HepG2 (cell line): ENCODE results near the gene ZG16.

Experiments used
- CCDC6 ChIP-seq: sonication (generic); formaldehyde crosslinking; IDR thresholded peaks from 2 replicates; pipeline ENCODE4 v1.8.1; 2022; ENCODE audit warnings: mild to moderate bottlenecking, missing genetic modification reagents, moderate library complexity
- JUN ChIP-seq: sonication (generic); formaldehyde crosslinking; IDR thresholded peaks from 2 replicates; pipeline ENCODE4 v1.4.0; 2020; ENCODE audit warnings: mild to moderate bottlenecking, missing genetic modification reagents
- MAZ ChIP-seq, 2 experiments: sonication (generic) in 1 of 2; formaldehyde crosslinking in 1 of 2; IDR thresholded peaks; 2 replicates each; pipeline versions ENCODE4 v1.5.0 to v1.6.1; 2012 to 2020; ENCODE audit warnings: low read depth in 2 of 2, mild to moderate bottlenecking in 2 of 2, borderline replicate concordance in 1 of 2, improper control_type of control experiment in 1 of 2, low read length in 1 of 2, missing genetic modification reagents in 1 of 2, moderate library complexity in 1 of 2
- SOX5 ChIP-seq: IDR thresholded peaks from 2 replicates; pipeline ENCODE4 v1.6.1; 2016; ENCODE audit warnings: borderline replicate concordance
- ZNF383 ChIP-seq: sonication (generic); formaldehyde crosslinking; IDR thresholded peaks from 2 replicates; pipeline ENCODE4 v1.4.0; 2020; ENCODE audit warnings: missing genetic modification reagents, mild to moderate bottlenecking, borderline replicate concordance
- TF ChIP-seq, protein P1 (sequence below), 2 experiments: IDR thresholded peaks; 2 replicates each; pipeline ENCODE4 v1.6.1; 2011 to 2012; ENCODE audit warnings: low read length in 2 of 2, borderline replicate concordance in 1 of 2, low read depth in 1 of 2, mild to moderate bottlenecking in 1 of 2, moderate library complexity in 1 of 2
- TF ChIP-seq, protein P2 (sequence below): sonication (generic); formaldehyde crosslinking; IDR thresholded peaks from 2 replicates; pipeline ENCODE4 v1.4.0; 2020; ENCODE audit warnings: missing genetic modification reagents
- TF ChIP-seq, protein P3 (sequence below): sonication (generic); formaldehyde crosslinking; IDR thresholded peaks from 2 replicates; pipeline ENCODE4 v1.4.0; 2020; ENCODE audit warnings: missing genetic modification reagents
- TF ChIP-seq, protein P4 (sequence below): sonication (generic); formaldehyde crosslinking; IDR thresholded peaks from 2 replicates; pipeline ENCODE4 v1.5.0; 2020; ENCODE audit warnings: mild to moderate bottlenecking, missing genetic modification reagents, moderate library complexity

DNA sequence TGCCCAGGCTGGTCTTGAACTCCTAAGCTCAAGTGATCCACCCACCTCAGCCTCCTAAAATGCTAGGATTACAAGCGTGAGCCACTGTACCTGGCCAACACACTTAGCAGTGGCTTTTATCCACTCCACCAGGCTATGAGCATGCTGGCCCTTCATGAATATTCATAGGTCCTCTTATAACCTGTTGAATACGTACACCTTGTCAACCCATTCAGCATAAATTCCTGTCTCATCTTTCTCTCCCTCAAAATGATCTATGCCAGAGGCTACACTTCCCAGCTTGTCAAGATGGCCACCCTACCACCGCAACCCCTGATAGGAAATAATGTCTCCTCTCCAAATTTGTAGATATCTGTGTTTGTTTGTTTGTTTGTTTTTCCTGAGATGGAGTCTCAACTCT lies 11.0 kb upstream of the ZG16 start:
- TF ChIP-seq, protein P1, sequence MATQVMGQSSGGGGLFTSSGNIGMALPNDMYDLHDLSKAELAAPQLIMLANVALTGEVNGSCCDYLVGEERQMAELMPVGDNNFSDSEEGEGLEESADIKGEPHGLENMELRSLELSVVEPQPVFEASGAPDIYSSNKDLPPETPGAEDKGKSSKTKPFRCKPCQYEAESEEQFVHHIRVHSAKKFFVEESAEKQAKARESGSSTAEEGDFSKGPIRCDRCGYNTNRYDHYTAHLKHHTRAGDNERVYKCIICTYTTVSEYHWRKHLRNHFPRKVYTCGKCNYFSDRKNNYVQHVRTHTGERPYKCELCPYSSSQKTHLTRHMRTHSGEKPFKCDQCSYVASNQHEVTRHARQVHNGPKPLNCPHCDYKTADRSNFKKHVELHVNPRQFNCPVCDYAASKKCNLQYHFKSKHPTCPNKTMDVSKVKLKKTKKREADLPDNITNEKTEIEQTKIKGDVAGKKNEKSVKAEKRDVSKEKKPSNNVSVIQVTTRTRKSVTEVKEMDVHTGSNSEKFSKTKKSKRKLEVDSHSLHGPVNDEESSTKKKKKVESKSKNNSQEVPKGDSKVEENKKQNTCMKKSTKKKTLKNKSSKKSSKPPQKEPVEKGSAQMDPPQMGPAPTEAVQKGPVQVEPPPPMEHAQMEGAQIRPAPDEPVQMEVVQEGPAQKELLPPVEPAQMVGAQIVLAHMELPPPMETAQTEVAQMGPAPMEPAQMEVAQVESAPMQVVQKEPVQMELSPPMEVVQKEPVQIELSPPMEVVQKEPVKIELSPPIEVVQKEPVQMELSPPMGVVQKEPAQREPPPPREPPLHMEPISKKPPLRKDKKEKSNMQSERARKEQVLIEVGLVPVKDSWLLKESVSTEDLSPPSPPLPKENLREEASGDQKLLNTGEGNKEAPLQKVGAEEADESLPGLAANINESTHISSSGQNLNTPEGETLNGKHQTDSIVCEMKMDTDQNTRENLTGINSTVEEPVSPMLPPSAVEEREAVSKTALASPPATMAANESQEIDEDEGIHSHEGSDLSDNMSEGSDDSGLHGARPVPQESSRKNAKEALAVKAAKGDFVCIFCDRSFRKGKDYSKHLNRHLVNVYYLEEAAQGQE (IDR thresholded peaks at IDR 0.05; ENCODE audit: borderline replicate concordance in 1 of 2, low read depth in 1 of 2, low read length in 2 of 2), result no peak
- TF ChIP-seq CCDC6 (no peak), MAZ (IDR thresholded peaks at IDR 0.05; ENCODE audit: borderline replicate concordance, low read depth, low read length) (no peak), MAZ (CRISPR knock-in tag; IDR thresholded peaks at IDR 0.05; ENCODE audit: low read depth) (no peak), SOX5 (CRISPR knock-in tag) (no peak), JUN (CRISPR knock-in tag) (no peak), ZNF383 (CRISPR knock-in tag) (no peak)
- TF ChIP-seq, protein P2, sequence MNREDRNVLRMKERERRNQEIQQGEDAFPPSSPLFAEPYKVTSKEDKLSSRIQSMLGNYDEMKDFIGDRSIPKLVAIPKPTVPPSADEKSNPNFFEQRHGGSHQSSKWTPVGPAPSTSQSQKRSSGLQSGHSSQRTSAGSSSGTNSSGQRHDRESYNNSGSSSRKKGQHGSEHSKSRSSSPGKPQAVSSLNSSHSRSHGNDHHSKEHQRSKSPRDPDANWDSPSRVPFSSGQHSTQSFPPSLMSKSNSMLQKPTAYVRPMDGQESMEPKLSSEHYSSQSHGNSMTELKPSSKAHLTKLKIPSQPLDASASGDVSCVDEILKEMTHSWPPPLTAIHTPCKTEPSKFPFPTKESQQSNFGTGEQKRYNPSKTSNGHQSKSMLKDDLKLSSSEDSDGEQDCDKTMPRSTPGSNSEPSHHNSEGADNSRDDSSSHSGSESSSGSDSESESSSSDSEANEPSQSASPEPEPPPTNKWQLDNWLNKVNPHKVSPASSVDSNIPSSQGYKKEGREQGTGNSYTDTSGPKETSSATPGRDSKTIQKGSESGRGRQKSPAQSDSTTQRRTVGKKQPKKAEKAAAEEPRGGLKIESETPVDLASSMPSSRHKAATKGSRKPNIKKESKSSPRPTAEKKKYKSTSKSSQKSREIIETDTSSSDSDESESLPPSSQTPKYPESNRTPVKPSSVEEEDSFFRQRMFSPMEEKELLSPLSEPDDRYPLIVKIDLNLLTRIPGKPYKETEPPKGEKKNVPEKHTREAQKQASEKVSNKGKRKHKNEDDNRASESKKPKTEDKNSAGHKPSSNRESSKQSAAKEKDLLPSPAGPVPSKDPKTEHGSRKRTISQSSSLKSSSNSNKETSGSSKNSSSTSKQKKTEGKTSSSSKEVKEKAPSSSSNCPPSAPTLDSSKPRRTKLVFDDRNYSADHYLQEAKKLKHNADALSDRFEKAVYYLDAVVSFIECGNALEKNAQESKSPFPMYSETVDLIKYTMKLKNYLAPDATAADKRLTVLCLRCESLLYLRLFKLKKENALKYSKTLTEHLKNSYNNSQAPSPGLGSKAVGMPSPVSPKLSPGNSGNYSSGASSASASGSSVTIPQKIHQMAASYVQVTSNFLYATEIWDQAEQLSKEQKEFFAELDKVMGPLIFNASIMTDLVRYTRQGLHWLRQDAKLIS, result no peak
- TF ChIP-seq, protein P3, sequence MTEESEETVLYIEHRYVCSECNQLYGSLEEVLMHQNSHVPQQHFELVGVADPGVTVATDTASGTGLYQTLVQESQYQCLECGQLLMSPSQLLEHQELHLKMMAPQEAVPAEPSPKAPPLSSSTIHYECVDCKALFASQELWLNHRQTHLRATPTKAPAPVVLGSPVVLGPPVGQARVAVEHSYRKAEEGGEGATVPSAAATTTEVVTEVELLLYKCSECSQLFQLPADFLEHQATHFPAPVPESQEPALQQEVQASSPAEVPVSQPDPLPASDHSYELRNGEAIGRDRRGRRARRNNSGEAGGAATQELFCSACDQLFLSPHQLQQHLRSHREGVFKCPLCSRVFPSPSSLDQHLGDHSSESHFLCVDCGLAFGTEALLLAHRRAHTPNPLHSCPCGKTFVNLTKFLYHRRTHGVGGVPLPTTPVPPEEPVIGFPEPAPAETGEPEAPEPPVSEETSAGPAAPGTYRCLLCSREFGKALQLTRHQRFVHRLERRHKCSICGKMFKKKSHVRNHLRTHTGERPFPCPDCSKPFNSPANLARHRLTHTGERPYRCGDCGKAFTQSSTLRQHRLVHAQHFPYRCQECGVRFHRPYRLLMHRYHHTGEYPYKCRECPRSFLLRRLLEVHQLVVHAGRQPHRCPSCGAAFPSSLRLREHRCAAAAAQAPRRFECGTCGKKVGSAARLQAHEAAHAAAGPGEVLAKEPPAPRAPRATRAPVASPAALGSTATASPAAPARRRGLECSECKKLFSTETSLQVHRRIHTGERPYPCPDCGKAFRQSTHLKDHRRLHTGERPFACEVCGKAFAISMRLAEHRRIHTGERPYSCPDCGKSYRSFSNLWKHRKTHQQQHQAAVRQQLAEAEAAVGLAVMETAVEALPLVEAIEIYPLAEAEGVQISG (CRISPR knock-in tag), result no peak
- TF ChIP-seq, protein P4, sequence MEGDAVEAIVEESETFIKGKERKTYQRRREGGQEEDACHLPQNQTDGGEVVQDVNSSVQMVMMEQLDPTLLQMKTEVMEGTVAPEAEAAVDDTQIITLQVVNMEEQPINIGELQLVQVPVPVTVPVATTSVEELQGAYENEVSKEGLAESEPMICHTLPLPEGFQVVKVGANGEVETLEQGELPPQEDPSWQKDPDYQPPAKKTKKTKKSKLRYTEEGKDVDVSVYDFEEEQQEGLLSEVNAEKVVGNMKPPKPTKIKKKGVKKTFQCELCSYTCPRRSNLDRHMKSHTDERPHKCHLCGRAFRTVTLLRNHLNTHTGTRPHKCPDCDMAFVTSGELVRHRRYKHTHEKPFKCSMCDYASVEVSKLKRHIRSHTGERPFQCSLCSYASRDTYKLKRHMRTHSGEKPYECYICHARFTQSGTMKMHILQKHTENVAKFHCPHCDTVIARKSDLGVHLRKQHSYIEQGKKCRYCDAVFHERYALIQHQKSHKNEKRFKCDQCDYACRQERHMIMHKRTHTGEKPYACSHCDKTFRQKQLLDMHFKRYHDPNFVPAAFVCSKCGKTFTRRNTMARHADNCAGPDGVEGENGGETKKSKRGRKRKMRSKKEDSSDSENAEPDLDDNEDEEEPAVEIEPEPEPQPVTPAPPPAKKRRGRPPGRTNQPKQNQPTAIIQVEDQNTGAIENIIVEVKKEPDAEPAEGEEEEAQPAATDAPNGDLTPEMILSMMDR (CRISPR knock-in tag), result no peak
